ENCODE measurements around the gene TMEM106C.

Gene TMEM106C

GRCh38 chr12:48017921-48018617 is 54.7 kb downstream of the TMEM106C start:
- no peak for DNase-seq
- Mint-ChIP-seq H3K27ac (no peak overlapping the region), H3K9me3 (no peaks in the 10 kb centered on the region), H3K36me3 (ENCODE audit: low read depth) (no peaks in the 10 kb centered on the region), H3K4me3 (no peak overlapping the region), H3K27me3 (ENCODE audit: low read depth, poor library complexity) (peaks cover 73% of the 10 kb centered on the region), H3K4me1 (peaks cover 48% of the 10 kb centered on the region)
- TF ChIP-seq CTCF (IDR thresholded peaks at IDR 0.05) = no peak

Measured in nephron progenitor cell (in vitro differentiated cells).